Omental fat pad (tissue), 4 donors: ENCODE data around the gene PCNX4. TPM values are rescaled to one million over a fixed set of nuclear protein-coding genes. Genes with fewer than 3 reads are reported as not detected.

Experiments used
- ATAC-seq: fragments of 150-250 bp; one replicate; pipeline ENCODE4 v1.9.1; 2016; ENCODE audit warnings: mild to moderate bottlenecking, moderate library complexity; ENCODE audit not compliant: low FRiP score
- DNase-seq: peaks from one replicate; pipeline ENCODE4 v3.0.0-alpha.2; 2019; ENCODE audit warnings: low spot score
- total RNA-seq, 4 donors: library from RNA; depleted of rRNA; stranded (reverse); fragments of >200 nt; gene quantifications; one replicate each; pipeline ENCODE4 v1.1.0, GENCODE V29; 2016
- TF ChIP-seq, protein P1 (sequence below), 3 donors: fragments of 450-650 bp; IDR thresholded peaks; one replicate each; pipeline ENCODE4 v1.5.1; 2016 to 2017; ENCODE audit warnings: antibody characterized with exemption in 3 of 3, mild to moderate bottlenecking in 3 of 3, moderate library complexity in 2 of 3

The PCNX4 gene
- total RNA-seq, 4 donors from 2014 or later, result 42.3 to 70.5 (median 53.3) TPM

- TF ChIP-seq, protein P1, sequence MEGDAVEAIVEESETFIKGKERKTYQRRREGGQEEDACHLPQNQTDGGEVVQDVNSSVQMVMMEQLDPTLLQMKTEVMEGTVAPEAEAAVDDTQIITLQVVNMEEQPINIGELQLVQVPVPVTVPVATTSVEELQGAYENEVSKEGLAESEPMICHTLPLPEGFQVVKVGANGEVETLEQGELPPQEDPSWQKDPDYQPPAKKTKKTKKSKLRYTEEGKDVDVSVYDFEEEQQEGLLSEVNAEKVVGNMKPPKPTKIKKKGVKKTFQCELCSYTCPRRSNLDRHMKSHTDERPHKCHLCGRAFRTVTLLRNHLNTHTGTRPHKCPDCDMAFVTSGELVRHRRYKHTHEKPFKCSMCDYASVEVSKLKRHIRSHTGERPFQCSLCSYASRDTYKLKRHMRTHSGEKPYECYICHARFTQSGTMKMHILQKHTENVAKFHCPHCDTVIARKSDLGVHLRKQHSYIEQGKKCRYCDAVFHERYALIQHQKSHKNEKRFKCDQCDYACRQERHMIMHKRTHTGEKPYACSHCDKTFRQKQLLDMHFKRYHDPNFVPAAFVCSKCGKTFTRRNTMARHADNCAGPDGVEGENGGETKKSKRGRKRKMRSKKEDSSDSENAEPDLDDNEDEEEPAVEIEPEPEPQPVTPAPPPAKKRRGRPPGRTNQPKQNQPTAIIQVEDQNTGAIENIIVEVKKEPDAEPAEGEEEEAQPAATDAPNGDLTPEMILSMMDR (IDR thresholded peaks at IDR 0.05), result no peak
- ATAC-seq (no peak), DNase-seq (no peak)
These were observed 12.0 kb upstream of the PCNX4 start for GRCh38 chr14:60079723-60080122.

GRCh38 chr14:60085085-60085484, 6.6 kb upstream of the PCNX4 start:
- TF ChIP-seq, protein P1 (IDR thresholded peaks at IDR 0.05), result no peak
- DNase-seq, result no peak
- peak; percentile 54 for ATAC-seq

- no peak for DNase-seq
- TF ChIP-seq, protein P1 (IDR thresholded peaks at IDR 0.05), result no peak
- ATAC-seq, result no peak
These were observed 6.0 kb upstream of the PCNX4 start for GRCh38 chr14:60085693-60086092.

GRCh38 chr14:60087668-60088067, 4.1 kb upstream of the PCNX4 start:
- ATAC-seq, result no peak
- TF ChIP-seq, protein P1 (IDR thresholded peaks at IDR 0.05), result no peak
- no peak for DNase-seq

- TF ChIP-seq, protein P1 (IDR thresholded peaks at IDR 0.05), result no peak
- DNase-seq (no peak), ATAC-seq (no peak)
These were observed 2.5 kb upstream of the PCNX4 start for GRCh38 chr14:60089221-60089620.

DNA sequence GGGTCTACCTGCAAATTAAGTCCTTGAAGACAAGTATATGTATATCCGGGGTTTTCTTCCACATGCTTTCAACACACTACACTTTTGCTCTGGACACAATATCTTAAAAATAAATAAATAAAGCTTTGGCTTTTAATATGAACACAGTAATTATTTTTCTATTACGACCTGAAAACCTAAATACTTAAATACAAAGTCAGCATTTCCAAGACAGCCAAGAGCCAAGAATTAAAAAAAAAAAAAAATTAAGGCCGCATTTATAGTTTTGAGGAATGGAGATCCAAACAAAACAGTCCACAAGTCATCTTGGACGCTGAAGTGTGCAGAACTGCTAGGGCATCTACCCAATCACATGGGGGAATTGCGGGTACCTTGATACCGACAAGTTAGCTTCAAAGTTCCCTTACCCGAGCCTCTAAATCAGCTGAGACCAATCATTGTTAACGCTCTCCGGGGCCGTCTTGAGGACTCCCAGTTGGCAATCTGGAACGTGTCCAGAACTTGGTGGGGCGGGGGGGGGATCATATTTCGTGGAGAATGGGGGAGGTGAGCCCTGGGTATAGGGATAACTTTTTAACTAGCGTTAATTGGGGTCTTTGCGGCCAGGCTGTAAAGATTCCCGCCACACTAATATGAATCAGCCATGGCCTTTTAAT, 731 bp upstream of the PCNX4 start:
- peak; percentile 10 for ATAC-seq
- DNase-seq, result peak; percentile 38
- TF ChIP-seq, protein P1 (IDR thresholded peaks at IDR 0.05), result no peak

- DNase-seq (no peak), ATAC-seq (no peak)
- TF ChIP-seq, protein P1 (IDR thresholded peaks at IDR 0.05), result no peak
These were observed 800 bp downstream of the PCNX4 start for GRCh38 chr14:60092526-60092920.
